ENCODE results near the gene SPAG6.

DNA sequence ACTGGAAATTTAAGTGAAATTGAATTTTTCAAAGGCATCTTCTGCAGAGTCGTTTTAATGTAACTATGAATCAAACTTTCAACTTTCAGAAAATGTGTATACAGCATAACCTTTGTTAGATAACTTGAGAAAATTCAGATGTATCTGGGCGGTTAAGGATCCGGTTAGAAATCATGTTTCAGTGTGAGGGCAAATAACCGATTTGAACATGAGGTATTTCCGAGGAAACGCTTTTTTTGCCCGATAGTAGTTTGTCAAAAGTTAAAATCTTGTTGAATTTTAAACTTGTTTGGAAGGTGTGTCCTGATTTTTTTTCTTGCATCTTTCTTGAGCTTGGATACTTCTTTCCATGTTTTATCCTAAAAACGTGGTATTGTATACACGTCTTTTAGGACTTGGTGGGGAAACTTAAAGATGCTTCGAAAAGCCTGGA is 25.7 kb upstream of the SPAG6 start:
- TF ChIP-seq, protein P1, sequence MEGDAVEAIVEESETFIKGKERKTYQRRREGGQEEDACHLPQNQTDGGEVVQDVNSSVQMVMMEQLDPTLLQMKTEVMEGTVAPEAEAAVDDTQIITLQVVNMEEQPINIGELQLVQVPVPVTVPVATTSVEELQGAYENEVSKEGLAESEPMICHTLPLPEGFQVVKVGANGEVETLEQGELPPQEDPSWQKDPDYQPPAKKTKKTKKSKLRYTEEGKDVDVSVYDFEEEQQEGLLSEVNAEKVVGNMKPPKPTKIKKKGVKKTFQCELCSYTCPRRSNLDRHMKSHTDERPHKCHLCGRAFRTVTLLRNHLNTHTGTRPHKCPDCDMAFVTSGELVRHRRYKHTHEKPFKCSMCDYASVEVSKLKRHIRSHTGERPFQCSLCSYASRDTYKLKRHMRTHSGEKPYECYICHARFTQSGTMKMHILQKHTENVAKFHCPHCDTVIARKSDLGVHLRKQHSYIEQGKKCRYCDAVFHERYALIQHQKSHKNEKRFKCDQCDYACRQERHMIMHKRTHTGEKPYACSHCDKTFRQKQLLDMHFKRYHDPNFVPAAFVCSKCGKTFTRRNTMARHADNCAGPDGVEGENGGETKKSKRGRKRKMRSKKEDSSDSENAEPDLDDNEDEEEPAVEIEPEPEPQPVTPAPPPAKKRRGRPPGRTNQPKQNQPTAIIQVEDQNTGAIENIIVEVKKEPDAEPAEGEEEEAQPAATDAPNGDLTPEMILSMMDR (IDR thresholded peaks at IDR 0.05) = no peak
- no peak for TF ChIP-seq POLR2A (IDR thresholded peaks at IDR 0.05)

Data from esophagus squamous epithelium (tissue), 4 donors.